Vagina (tissue), 2 donors: ENCODE measurements around the gene CYP26B1. TPM values are rescaled to one million over a fixed set of nuclear protein-coding genes. Genes with fewer than 3 reads are reported as not detected.

Experiments
- DNase-seq, 2 donors: peaks; one replicate each; pipeline ENCODE4 v3.0.0-alpha.2; 2017; ENCODE audit errors: extremely low spot score in 2 of 2
- H3K27ac ChIP-seq: fragments of 200-600 bp; sonication (generic); one replicate; pipeline ENCODE4 v1.5.1; 2019
- H3K27me3 ChIP-seq: fragments of 200-600 bp; sonication (generic); one replicate; pipeline ENCODE4 v1.5.1; 2019
- H3K36me3 ChIP-seq, 2 donors: fragments of 200-600 bp; sonication (generic); one replicate each; pipeline ENCODE4 v1.5.1; 2017 to 2019
- H3K4me1 ChIP-seq: fragments of 200-600 bp; sonication (generic); one replicate; pipeline ENCODE4 v1.5.1; 2019
- H3K4me3 ChIP-seq, 2 donors: fragments of 200-600 bp; sonication (generic); 1 replicate in 1 of 2; 2 replicates in 1 of 2; pipeline ENCODE4 v1.5.1; 2016 to 2019
- H3K9me3 ChIP-seq: fragments of 200-600 bp; sonication (generic); one replicate; pipeline ENCODE4 v1.5.1; 2019
- POLR2A ChIP-seq, 2 donors: fragments of 450-650 bp; IDR thresholded peaks; one replicate each; pipeline ENCODE4 v1.6.1; 2017; ENCODE audit warnings: antibody characterized with exemption in 2 of 2, mild to moderate bottlenecking in 2 of 2, moderate library complexity in 2 of 2
- POLR2AphosphoS5 ChIP-seq, 2 donors: sonication (generic); formaldehyde crosslinking; IDR thresholded peaks; one replicate each; pipeline ENCODE4 v1.9.0; 2017; ENCODE audit warnings: antibody characterized with exemption in 2 of 2, mild to moderate bottlenecking in 2 of 2, low read depth in 1 of 2; ENCODE audit not compliant: insufficient read depth in 1 of 2
- intact Hi-C: fragments of 100-400 bp; cut with DNase I; formaldehyde crosslinking; loops from one replicate; pipeline ENCODE4 v1.15.1; 2023
- total RNA-seq: library from RNA; depleted of rRNA; stranded (reverse); fragments of >200 nt; gene quantifications from one replicate; pipeline ENCODE4 v1.2.3, GENCODE V29; 2016
- TF ChIP-seq, protein P1 (sequence below), 3 experiments: fragments of 450-650 bp in 2 of 3; fragments of 200-600 bp in 1 of 3; sonication (generic) in 1 of 3; IDR thresholded peaks; one replicate each; pipeline ENCODE4 v1.5.1; 2017 to 2019; ENCODE audit warnings: antibody characterized with exemption in 3 of 3, mild to moderate bottlenecking in 2 of 3, moderate library complexity in 2 of 3

Gene CYP26B1, protein sequence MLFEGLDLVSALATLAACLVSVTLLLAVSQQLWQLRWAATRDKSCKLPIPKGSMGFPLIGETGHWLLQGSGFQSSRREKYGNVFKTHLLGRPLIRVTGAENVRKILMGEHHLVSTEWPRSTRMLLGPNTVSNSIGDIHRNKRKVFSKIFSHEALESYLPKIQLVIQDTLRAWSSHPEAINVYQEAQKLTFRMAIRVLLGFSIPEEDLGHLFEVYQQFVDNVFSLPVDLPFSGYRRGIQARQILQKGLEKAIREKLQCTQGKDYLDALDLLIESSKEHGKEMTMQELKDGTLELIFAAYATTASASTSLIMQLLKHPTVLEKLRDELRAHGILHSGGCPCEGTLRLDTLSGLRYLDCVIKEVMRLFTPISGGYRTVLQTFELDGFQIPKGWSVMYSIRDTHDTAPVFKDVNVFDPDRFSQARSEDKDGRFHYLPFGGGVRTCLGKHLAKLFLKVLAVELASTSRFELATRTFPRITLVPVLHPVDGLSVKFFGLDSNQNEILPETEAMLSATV
- total RNA-seq = 6.9 TPM

DNA sequence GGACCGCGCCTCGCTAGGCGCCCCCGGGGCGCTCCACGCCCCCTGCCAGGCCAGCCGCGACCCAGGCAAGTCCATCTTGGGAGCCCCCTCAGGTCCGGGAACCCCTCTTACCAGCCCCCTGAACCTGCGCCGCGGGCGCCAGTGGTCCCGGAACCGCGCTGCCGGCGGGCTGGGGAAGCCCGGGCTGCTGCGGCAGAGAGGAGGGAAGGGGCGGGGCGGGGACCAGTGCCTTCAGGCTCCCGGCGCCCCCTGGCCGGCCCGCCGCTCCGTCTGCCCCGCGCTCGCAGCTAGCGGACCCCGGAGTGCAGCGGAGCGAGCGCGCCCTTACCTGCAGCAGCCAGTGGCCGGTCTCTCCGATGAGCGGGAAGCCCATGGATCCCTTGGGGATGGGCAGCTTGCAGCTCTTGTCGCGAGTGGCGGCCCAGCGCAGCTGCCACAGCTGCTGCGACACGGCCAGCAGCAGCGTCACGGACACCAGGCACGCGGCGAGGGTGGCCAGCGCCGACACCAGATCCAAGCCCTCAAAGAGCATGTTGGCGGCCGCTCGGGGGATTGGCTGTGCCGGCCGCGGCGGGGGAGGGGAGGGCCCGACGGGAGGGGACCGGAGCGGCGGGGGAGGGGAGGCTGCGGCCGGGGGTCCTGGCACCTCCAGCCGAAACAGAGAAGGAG, at the start of gene CYP26B1:
TSS of gene CYP26B1 (minus strand) at position 560 of the 669 bp plus-strand sequence. CDS start at position 532, 28 bp downstream.
- Histone ChIP-seq H3K27me3 (peaks cover 21% of the 10 kb centered on the region), H3K9me3 (no peaks in the 10 kb centered on the region), H3K4me3 (peak within 1 kb of the TSS; percentile 42 to 43), H3K27ac (peak within 1 kb of the TSS; percentile 16), H3K36me3 (no peaks in the 10 kb centered on the region), H3K4me1 (peaks cover 72% of the 10 kb centered on the region)
- intact Hi-C loops = loop anchor here (10.0 kb wide), 2 partner anchors 213 to 437 kb away; no protein-coding TSS in a partner anchor
- no peak for TF ChIP-seq POLR2A (IDR thresholded peaks at IDR 0.05)
- TF ChIP-seq, protein P1, sequence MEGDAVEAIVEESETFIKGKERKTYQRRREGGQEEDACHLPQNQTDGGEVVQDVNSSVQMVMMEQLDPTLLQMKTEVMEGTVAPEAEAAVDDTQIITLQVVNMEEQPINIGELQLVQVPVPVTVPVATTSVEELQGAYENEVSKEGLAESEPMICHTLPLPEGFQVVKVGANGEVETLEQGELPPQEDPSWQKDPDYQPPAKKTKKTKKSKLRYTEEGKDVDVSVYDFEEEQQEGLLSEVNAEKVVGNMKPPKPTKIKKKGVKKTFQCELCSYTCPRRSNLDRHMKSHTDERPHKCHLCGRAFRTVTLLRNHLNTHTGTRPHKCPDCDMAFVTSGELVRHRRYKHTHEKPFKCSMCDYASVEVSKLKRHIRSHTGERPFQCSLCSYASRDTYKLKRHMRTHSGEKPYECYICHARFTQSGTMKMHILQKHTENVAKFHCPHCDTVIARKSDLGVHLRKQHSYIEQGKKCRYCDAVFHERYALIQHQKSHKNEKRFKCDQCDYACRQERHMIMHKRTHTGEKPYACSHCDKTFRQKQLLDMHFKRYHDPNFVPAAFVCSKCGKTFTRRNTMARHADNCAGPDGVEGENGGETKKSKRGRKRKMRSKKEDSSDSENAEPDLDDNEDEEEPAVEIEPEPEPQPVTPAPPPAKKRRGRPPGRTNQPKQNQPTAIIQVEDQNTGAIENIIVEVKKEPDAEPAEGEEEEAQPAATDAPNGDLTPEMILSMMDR (IDR thresholded peaks at IDR 0.05) = no peak
- no peak for TF ChIP-seq POLR2AphosphoS5 (IDR thresholded peaks at IDR 0.05; ENCODE audit: insufficient read depth in 1 of 2, low read depth in 1 of 2)
- peak in 1 of 2 donors; percentile 75 for DNase-seq

DNA sequence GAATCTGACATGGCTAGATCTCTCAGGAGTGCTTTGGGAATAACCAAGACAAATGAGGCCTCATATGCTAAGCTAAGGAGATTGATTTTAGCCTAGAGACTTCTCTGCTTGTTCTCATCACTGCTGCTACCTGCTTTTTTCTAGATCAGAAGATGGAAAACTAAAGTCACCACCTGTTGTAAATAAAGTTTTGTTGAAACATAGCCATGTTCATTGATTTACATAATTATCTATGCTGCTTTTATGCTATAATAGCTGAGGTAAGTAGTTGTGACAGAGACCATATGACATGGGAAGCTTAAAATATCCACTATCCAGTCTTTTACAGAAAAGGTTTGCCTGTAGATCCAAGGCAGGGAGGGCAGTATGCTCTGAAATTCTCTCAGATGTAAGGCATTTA, 46.1 kb upstream of the CYP26B1 start:
- DNase-seq = no peak
- intact Hi-C loops = no loop called here

DNA sequence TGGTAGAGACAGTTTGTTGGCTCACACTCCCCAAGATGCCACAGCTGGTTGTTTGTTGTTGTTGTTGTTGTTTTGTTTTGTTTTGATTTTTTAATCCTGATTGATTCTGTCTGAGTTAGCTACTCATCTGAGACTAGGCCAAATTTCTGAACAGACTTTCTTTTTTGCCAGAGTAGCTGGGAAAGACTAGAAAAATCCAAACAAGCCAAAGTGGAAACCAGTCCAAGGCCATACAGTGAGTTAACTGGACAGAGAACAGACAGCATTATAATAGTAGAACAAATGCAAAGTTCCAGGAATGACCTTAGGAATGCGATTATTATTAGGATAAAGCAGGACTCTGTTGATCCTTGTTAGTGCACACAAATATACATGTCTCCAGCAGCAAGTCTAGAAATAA, 43.8 kb upstream of the CYP26B1 start:
- no peak overlapping the region for H3K4me3 ChIP-seq
- no peak for DNase-seq
- TF ChIP-seq POLR2A (IDR thresholded peaks at IDR 0.05) (no peak), POLR2AphosphoS5 (IDR thresholded peaks at IDR 0.05; ENCODE audit: insufficient read depth in 1 of 2, low read depth in 1 of 2) (no peak)
- TF ChIP-seq, protein P1 (IDR thresholded peaks at IDR 0.05) = no peak
- H3K27ac ChIP-seq = no peak overlapping the region
- intact Hi-C loops = no loop called here
- H3K4me1 ChIP-seq = no peaks in the 10 kb centered on the region
- H3K36me3 ChIP-seq = no peaks in the 10 kb centered on the region
- H3K27me3 ChIP-seq = no peaks in the 10 kb centered on the region
- no peaks in the 10 kb centered on the region for H3K9me3 ChIP-seq

More for the DNA sequence above, 46.1 kb upstream of the CYP26B1 start:
- no peaks in the 10 kb centered on the region for H3K4me1 ChIP-seq
- no peak overlapping the region for H3K4me3 ChIP-seq
- no peak overlapping the region for H3K27ac ChIP-seq
- H3K36me3 ChIP-seq = no peaks in the 10 kb centered on the region
- no peak for TF ChIP-seq POLR2AphosphoS5 (IDR thresholded peaks at IDR 0.05; ENCODE audit: insufficient read depth in 1 of 2, low read depth in 1 of 2)
- no peaks in the 10 kb centered on the region for H3K9me3 ChIP-seq
- H3K27me3 ChIP-seq = no peaks in the 10 kb centered on the region

DNA sequence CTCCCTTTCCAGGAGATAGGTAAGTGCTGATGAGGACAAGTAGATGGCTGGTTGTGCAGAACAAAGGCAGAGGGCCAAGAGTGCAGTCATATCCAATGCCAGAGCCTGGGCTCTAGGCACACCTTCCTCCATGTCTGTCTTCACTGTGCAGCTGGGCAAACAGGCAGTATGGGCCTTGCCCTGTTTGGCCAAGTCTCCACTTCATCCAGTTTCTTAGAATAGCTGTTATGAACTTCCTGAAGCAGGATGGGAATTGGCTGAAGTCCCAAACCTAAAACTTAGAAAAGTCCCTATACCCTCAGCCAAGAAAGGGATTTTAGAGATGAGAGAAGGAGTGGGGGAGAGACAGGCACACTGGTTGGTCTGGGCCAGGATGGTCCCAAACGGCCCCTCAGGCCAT, 37.5 kb upstream of the CYP26B1 start:
- DNase-seq = no peak
- Histone ChIP-seq H3K36me3 (no peaks in the 10 kb centered on the region), H3K27me3 (no peaks in the 10 kb centered on the region), H3K9me3 (no peaks in the 10 kb centered on the region), H3K4me1 (no peaks in the 10 kb centered on the region), H3K27ac (no peak overlapping the region), H3K4me3 (no peak overlapping the region)
- TF ChIP-seq POLR2A (IDR thresholded peaks at IDR 0.05) (no peak), POLR2AphosphoS5 (IDR thresholded peaks at IDR 0.05; ENCODE audit: insufficient read depth in 1 of 2, low read depth in 1 of 2) (no peak)
- TF ChIP-seq, protein P1 (IDR thresholded peaks at IDR 0.05) = no peak
- intact Hi-C loops = no loop called here

DNA sequence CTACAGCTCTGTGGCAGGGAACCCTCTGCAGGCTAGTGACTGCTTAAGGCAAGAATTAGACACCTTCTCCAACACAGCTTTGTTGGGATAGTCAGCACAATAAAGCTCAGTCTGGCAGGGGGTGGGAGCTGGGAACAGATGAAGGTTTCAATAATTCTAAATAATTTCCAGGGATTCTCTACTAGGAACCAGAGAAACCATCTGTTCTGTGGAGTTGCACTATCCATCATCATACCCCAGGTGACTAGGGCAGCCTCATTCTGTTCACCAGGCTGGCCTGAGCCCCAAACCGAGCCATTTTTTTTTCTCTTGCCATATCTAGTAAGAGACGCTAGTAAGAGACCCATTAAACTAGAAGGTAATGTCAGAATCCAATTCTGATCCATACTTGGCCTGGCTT, 35.8 kb upstream of the CYP26B1 start:
- Histone ChIP-seq H3K9me3 (no peaks in the 10 kb centered on the region), H3K36me3 (peaks cover 0 to 10% of the 10 kb centered on the region in 2 donors), H3K27ac (no peak overlapping the region), H3K27me3 (no peaks in the 10 kb centered on the region), H3K4me3 (no peak overlapping the region), H3K4me1 (no peaks in the 10 kb centered on the region)
- TF ChIP-seq, protein P1 (IDR thresholded peaks at IDR 0.05) = no peak
- TF ChIP-seq POLR2A (IDR thresholded peaks at IDR 0.05) (no peak), POLR2AphosphoS5 (IDR thresholded peaks at IDR 0.05; ENCODE audit: insufficient read depth in 1 of 2, low read depth in 1 of 2) (no peak)
- no peak for DNase-seq
- intact Hi-C loops = no loop called here
